GM10248 (cell line): ENCODE data around the gene LMF1.

ENCODE experiments used
- CTCF ChIA-PET: fragments of 300-600 bp; sonication (Branson Sonifier 250); formaldehyde crosslinking; extraction: SDS; loops from one replicate; lab custom pipeline; 2021; ENCODE audit warnings: antibody characterized with exemption; lab: Yijun Ruan, JAX
- POLR2A ChIA-PET: fragments of 350-650 bp; sonication (Branson Sonifier 250); formaldehyde crosslinking; extraction: SDS; loops from one replicate; lab custom pipeline; 2020; ENCODE audit warnings: antibody characterized with exemption; lab: Yijun Ruan, JAX
- DNase-seq: peaks from one replicate; pipeline ENCODE4 v3.0.0; 2012; ENCODE audit errors: extremely low spot score
- CTCF ChIP-seq: IDR thresholded peaks from 2 replicates; pipeline ENCODE4 v1.5.1; 2012; ENCODE audit warnings: mild to moderate bottlenecking, low read depth; ENCODE audit errors: extremely low read depth, missing control alignments, control extremely low read depth

LMF1 gene

GRCh38 chr16:878886-879285 is 91.9 kb downstream of the LMF1 start:
- ChIA-PET POLR2A (no interaction called here), CTCF (no interaction called here)
- no peak for TF ChIP-seq CTCF
- DNase-seq = no peak

- TF ChIP-seq CTCF = no peak
- CTCF ChIA-PET = no interaction called here
- POLR2A ChIA-PET = no interaction called here
Observed at GRCh38 chr16:878072-878784, 92.6 kb downstream of the LMF1 start.

GRCh38 chr16:877242-878071 is 93.3 kb downstream of the LMF1 start:
- no peak for TF ChIP-seq CTCF
- ChIA-PET POLR2A (no interaction called here), CTCF (no interaction called here)
- DNase-seq = no peak

More at GRCh38 chr16:878072-878784, 92.6 kb downstream of the LMF1 start:
- DNase-seq = no peak

- CTCF ChIA-PET = no interaction called here
- no peak for DNase-seq
- POLR2A ChIA-PET = no interaction called here
- TF ChIP-seq CTCF = no peak
Observed at GRCh38 chr16:876523-877241, 94.1 kb downstream of the LMF1 start.

GRCh38 chr16:876041-876335 is 94.8 kb downstream of the LMF1 start:
- DNase-seq = no peak
- POLR2A ChIA-PET = no interaction called here
- CTCF ChIA-PET = no interaction called here
- TF ChIP-seq CTCF = no peak

- CTCF ChIA-PET = no interaction called here
- no peak for DNase-seq
- no peak for TF ChIP-seq CTCF
- POLR2A ChIA-PET = no interaction called here
Observed at GRCh38 chr16:875182-876040, 95.4 kb downstream of the LMF1 start.
